Gastrocnemius medialis (tissue), 4 donors: Measurements from ENCODE around the gene SOX15. TPM values are rescaled to one million over a fixed set of nuclear protein-coding genes. Genes with fewer than 3 reads are reported as not detected.

ENCODE experiments used
- ATAC-seq, 2 donors: fragments of 150-250 bp; one replicate each; pipeline ENCODE4 v1.9.1; 2016
- DNase-seq, 2 donors: peaks; one replicate each; pipeline ENCODE4 v3.0.0-alpha.2; 2019
- H3K27ac ChIP-seq, 4 donors: fragments of 200-600 bp; sonication (generic); 1 replicate in 1 of 4; 2 replicates in 3 of 4; pipeline ENCODE4 v1.5.1; 2016 to 2018; ENCODE audit warnings: mild to moderate bottlenecking in 2 of 4, moderate library complexity in 1 of 4
- H3K27me3 ChIP-seq, 3 donors: fragments of 200-600 bp; sonication (generic) in 2 of 3; 1 replicate in 1 of 3; 2 replicates in 2 of 3; pipeline versions ENCODE4 v1.5.1 to v1.6.0; 2016 to 2019; ENCODE audit warnings: mild to moderate bottlenecking in 1 of 3, moderate library complexity in 1 of 3
- H3K36me3 ChIP-seq, 2 donors: fragments of 200-600 bp; sonication (generic) in 1 of 2; one replicate each; pipeline ENCODE4 v1.5.1; 2017 to 2018
- H3K4me1 ChIP-seq, 2 donors: fragments of 200-600 bp; sonication (generic) in 1 of 2; one replicate each; pipeline ENCODE4 v1.5.1; 2016 to 2017; ENCODE audit warnings: mild to moderate bottlenecking in 2 of 2
- H3K4me3 ChIP-seq, 4 donors: fragments of 200-600 bp; sonication (generic) in 3 of 4; 1 replicate in 1 of 4; 2 replicates in 3 of 4; pipeline ENCODE4 v1.5.1; 2016 to 2019; ENCODE audit warnings: mild to moderate bottlenecking in 2 of 4
- H3K9me3 ChIP-seq, 3 donors: fragments of 200-600 bp; sonication (generic) in 2 of 3; 1 replicate in 1 of 3; 2 replicates in 2 of 3; pipeline ENCODE4 v1.5.1; 2016 to 2019
- POLR2A ChIP-seq, 2 donors: fragments of 450-650 bp; IDR thresholded peaks; one replicate each; pipeline ENCODE4 v1.6.1; 2017; ENCODE audit warnings: antibody characterized with exemption in 2 of 2, mild to moderate bottlenecking in 2 of 2, moderate library complexity in 2 of 2
- in situ Hi-C, 4 donors: fragments of 200-750 bp; cut with MboI; loops; one replicate each; pipeline versions ENCODE4 v1.15.0 to v1.8.0; 2017; ENCODE audit warnings: low sequenced_read_pairs in 4 of 4
- intact Hi-C: fragments of 100-400 bp; cut with DNase I; formaldehyde crosslinking; loops from one replicate; pipeline ENCODE4 v1.15.1; 2023; ENCODE audit warnings: low total_unique reads
- total RNA-seq, 4 donors: library from RNA; depleted of rRNA; stranded (reverse); fragments of >200 nt; gene quantifications; one replicate each; pipeline versions ENCODE4 v1.1.0 to v1.2.3, GENCODE V29; 2016
- TF ChIP-seq, protein P1 (sequence below), 5 experiments: fragments of 450-650 bp in 3 of 5; fragments of 200-600 bp in 2 of 5; sonication (generic) in 2 of 5; IDR thresholded peaks in 4 of 5; conservative IDR thresholded peaks in 1 of 5; 1 replicate in 4 of 5; 2 replicates in 1 of 5; pipeline ENCODE4 v1.5.1; 2016 to 2019; ENCODE audit warnings: antibody characterized with exemption in 5 of 5, mild to moderate bottlenecking in 3 of 5, moderate library complexity in 3 of 5

Gene SOX15
- total RNA-seq, 4 donors from 2014 or later = 0.66 to 1.3 (median 1.1) TPM; not detected in 1

- TF ChIP-seq, protein P1, sequence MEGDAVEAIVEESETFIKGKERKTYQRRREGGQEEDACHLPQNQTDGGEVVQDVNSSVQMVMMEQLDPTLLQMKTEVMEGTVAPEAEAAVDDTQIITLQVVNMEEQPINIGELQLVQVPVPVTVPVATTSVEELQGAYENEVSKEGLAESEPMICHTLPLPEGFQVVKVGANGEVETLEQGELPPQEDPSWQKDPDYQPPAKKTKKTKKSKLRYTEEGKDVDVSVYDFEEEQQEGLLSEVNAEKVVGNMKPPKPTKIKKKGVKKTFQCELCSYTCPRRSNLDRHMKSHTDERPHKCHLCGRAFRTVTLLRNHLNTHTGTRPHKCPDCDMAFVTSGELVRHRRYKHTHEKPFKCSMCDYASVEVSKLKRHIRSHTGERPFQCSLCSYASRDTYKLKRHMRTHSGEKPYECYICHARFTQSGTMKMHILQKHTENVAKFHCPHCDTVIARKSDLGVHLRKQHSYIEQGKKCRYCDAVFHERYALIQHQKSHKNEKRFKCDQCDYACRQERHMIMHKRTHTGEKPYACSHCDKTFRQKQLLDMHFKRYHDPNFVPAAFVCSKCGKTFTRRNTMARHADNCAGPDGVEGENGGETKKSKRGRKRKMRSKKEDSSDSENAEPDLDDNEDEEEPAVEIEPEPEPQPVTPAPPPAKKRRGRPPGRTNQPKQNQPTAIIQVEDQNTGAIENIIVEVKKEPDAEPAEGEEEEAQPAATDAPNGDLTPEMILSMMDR (IDR thresholded peaks at IDR 0.05 in 4 of 5, conservative IDR thresholded peaks at IDR 0.05 in 1 of 5) = no peak
- TF ChIP-seq POLR2A (IDR thresholded peaks at IDR 0.05) = peak; percentile 66 to 85
- intact Hi-C loops = loop anchor here (10.0 kb wide), 2 partner anchors 564 to 576 kb away; partner anchors contain the start of genes PER1 and RNASEK
- Histone ChIP-seq H3K4me1 (peaks cover 75 to 78% of the 10 kb centered on the region in 2 donors), H3K27ac (peak within 1 kb of the TSS; percentile 98 to 100 (median 99)), H3K27me3 (no peaks in the 10 kb centered on the region), H3K9me3 (no peaks in the 10 kb centered on the region), H3K36me3 (peaks cover 3 to 48% of the 10 kb centered on the region in 2 donors), H3K4me3 (peak within 1 kb of the TSS in 3 of 4 donors; percentile 20 to 36 (median 22))
- ATAC-seq (peak; percentile 50), DNase-seq (peak; percentile 73 to 79)
- in situ Hi-C loops = no loop called here
These were observed 10.7 kb downstream of the SOX15 start, which contains the start of gene CD68 for GRCh38 chr17:7579001-7579833. Gene CD68 (plus strand): TSS chr17:7579638. CDS start chr17:7579678, 40 bp downstream.

DNA sequence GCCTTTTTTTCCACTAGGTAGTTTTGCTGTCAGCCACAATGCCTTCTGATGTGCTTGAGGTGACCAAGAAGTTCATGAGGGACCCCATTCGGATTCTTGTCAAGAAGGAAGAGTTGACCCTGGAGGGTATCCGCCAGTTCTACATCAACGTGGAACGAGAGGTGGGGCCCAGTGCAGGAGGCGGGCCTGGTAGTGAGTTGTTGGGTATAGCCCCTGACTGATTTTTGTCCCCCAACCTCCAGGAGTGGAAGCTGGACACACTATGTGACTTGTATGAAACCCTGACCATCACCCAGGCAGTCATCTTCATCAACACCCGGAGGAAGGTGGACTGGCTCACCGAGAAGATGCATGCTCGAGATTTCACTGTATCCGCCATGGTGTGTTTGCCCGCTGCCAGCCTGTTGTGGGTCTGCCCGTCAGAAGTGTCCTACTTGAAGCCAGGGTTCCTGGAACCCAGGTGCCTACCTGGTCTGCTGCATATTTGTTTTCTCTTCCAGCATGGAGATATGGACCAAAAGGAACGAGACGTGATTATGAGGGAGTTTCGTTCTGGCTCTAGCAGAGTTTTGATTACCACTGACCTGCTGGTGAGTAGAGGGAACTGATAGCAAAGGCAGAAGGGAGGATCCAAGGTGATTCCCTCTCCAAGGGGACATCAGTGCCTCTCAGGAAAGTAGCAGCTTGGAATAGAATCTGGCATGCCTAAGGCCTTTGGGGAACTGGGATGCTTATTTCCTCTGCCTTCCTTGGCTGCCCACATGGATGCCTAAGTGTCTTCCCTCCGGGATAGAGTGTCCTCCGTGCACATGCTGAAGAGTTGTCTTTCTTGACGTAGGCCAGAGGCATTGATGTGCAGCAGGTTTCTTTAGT is 12.3 kb downstream of the SOX15 start:
- intact Hi-C loops (loop anchor here (10.0 kb wide), 2 partner anchors 563 to 577 kb away; partner anchors contain the start of genes PER1 and RNASEK), in situ Hi-C loops (no loop called here)
- no peak overlapping the region for H3K4me3 ChIP-seq
- H3K36me3 ChIP-seq = peaks cover 3 to 50% of the 10 kb centered on the region in 2 donors
- peak overlapping the region; percentile 98 to 100 (median 99) for H3K27ac ChIP-seq
- TF ChIP-seq, protein P1 (IDR thresholded peaks at IDR 0.05 in 4 of 5, conservative IDR thresholded peaks at IDR 0.05 in 1 of 5) = no peak
- TF ChIP-seq POLR2A (IDR thresholded peaks at IDR 0.05) = no peak
- peaks cover 71 to 72% of the 10 kb centered on the region in 2 donors for H3K4me1 ChIP-seq
- ATAC-seq (no peak), DNase-seq (no peak)
- no peaks in the 10 kb centered on the region for H3K9me3 ChIP-seq
- H3K27me3 ChIP-seq = no peaks in the 10 kb centered on the region

DNA sequence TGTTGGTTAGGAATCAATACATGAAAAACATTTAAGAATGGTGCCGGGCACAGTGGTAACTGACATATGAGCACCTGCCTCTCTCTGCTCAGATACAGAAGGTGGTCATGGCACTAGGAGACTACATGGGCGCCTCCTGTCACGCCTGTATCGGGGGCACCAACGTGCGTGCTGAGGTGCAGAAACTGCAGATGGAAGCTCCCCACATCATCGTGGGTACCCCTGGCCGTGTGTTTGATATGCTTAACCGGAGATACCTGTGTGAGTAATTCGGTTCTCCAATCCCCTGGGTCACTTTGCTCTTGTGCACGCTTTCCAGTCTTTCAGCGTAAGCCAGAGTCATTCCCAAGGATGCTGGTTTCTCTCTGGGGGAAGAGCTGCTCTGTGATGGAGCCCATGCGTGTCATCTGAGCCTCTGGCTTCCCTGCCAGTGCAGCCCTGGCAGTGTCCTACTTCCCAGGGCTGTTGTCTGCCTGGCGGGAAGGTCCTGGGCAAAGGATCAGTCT is 13.4 kb downstream of the SOX15 start:
- DNase-seq (peak in 1 of 2 donors; percentile 66), ATAC-seq (no peak)
- Histone ChIP-seq H3K27me3 (no peaks in the 10 kb centered on the region), H3K36me3 (peaks cover 3 to 50% of the 10 kb centered on the region in 2 donors), H3K27ac (peak overlapping the region; percentile 98 to 100 (median 99)), H3K9me3 (no peaks in the 10 kb centered on the region), H3K4me3 (no peak overlapping the region), H3K4me1 (peaks cover 64 to 65% of the 10 kb centered on the region in 2 donors)
- intact Hi-C loops = loop anchor here (10.0 kb wide), 2 partner anchors 562 to 578 kb away; partner anchors contain the start of genes PER1 and RNASEK
- no peak for TF ChIP-seq POLR2A (IDR thresholded peaks at IDR 0.05)
- TF ChIP-seq, protein P1 (IDR thresholded peaks at IDR 0.05 in 4 of 5, conservative IDR thresholded peaks at IDR 0.05 in 1 of 5) = no peak
- in situ Hi-C loops = no loop called here

DNA sequence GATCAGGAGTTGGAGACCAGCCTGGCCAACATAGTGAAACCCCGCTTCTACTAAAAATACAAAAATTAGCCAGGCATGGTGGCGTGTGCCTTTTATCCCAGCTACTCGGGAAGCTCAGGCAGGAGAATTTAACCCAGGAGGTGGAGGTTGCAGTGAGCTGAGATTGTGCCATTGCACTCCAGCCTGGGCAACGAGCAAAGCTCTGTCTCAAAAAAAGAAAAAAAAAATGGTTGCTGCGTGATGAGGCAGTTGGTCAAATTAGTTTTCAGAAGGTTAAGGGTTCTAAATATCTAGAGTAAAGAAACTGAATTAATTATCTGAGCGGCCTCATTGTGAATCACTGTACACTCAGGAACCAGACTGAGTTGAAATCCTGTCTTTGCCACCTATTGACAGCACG is 13.9 kb downstream of the SOX15 start:
- DNase-seq (no peak), ATAC-seq (no peak)
- Histone ChIP-seq H3K27me3 (no peaks in the 10 kb centered on the region), H3K4me1 (peaks cover 60% of the 10 kb centered on the region in 2 donors), H3K9me3 (no peaks in the 10 kb centered on the region), H3K4me3 (no peak overlapping the region), H3K27ac (peak overlapping the region; percentile 98 to 100 (median 99)), H3K36me3 (peaks cover 3 to 54% of the 10 kb centered on the region in 2 donors)
- intact Hi-C loops = loop anchor here (10.0 kb wide), 2 partner anchors 561 to 579 kb away; partner anchors contain the start of genes PER1 and RNASEK
- in situ Hi-C loops = no loop called here
- no peak for TF ChIP-seq POLR2A (IDR thresholded peaks at IDR 0.05)
- TF ChIP-seq, protein P1 (IDR thresholded peaks at IDR 0.05 in 4 of 5, conservative IDR thresholded peaks at IDR 0.05 in 1 of 5) = no peak
